Measurements from ENCODE around the gene CARMIL3.
"Not testable (repeated sequence)": the region's sequence is repeated elsewhere in the genome, so short reads cannot be mapped to it uniquely, and the experiment has no call there.

CARMIL3 gene

GRCh38 chr14:24098927-24099813 is 47.4 kb downstream of the CARMIL3 start:
- DNase-seq = no peak

- no peak for DNase-seq
These were observed 48.6 kb downstream of the CARMIL3 start for GRCh38 chr14:24100197-24100981.

DNA sequence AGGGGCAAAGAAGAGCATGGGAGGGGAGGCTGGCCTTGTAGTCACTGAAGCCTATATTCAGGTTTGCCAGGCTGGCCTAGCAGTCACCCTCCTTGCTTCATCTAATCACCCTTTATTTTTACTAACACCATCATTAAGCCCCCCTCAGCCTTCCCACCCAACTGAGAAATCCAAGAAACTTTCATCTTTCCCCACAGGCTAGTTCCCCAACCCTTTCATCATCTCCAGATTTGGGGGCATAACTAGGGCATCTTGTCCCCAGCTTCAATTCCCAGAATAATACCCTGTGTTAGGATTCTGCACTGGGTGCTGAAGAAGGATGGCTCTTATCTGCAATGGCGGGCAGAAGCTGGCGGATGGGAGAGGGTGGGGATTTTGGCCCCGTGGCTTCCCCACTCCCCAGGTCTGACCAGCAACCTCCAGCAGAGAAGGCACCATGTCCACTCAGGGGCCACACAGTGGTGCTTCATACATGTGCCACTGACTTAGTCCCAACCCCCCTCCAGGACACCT is 49.2 kb downstream of the CARMIL3 start:
- no peak for DNase-seq

- DNase-seq = no peak
These were observed 50.7 kb downstream of the CARMIL3 start for GRCh38 chr14:24102357-24103048.

DNA sequence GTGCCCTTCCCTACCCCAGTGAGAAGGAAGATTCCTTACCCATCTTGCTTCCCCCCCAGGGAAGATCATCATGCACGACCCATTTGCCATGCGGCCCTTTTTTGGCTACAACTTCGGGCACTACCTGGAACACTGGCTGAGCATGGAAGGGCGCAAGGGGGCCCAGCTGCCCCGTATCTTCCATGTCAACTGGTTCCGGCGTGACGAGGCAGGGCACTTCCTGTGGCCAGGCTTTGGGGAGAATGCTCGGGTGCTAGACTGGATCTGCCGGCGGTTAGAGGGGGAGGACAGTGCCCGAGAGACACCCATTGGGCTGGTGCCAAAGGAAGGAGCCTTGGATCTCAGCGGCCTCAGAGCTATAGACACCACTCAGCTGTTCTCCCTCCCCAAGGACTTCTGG is 51.6 kb downstream of the CARMIL3 start:
- no peak for DNase-seq

- not testable (repeated sequence) for DNase-seq
These were observed 53.9 kb downstream of the CARMIL3 start for GRCh38 chr14:24105609-24106239.

- DNase-seq = no peak
These were observed 55.0 kb downstream of the CARMIL3 start for GRCh38 chr14:24106672-24107271.

- DNase-seq = no peak
These were observed 56.6 kb downstream of the CARMIL3 start for GRCh38 chr14:24108336-24108874.

- DNase-seq = no peak
These were observed 58.3 kb downstream of the CARMIL3 start for GRCh38 chr14:24110060-24110459.

GRCh38 chr14:24110523-24110922 is 58.7 kb downstream of the CARMIL3 start:
- no peak for DNase-seq

DNA sequence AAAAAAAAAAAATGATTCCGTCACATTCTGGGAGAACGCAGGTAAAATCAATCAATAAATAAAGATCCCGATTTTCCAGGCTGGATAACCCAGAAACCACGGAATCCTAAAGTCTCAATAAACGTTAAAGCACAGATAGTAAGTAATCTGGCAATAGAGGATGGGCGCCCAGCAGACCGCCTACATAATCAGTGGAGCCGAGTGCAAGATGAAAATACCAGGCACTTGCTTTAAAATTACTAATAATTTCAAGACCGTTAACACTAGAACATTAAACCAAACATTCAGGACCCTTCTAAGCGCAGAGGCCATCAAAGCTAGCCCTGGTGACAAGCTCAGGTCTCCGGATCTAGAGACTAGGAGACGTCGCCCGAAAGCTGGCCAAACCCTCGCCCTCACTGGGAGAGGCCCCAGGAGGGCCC is 61.6 kb downstream of the CARMIL3 start:
- no peak for DNase-seq

GRCh38 chr14:24113801-24114531 is 62.2 kb downstream of the CARMIL3 start:
- DNase-seq = peak; percentile 95

- peak; percentile 100 for DNase-seq
These were observed 63.0 kb downstream of the CARMIL3 start, which contains the start of the genes DCAF11 and NRL for GRCh38 chr14:24114532-24115421. Gene DCAF11 (plus strand): TSS chr14:24114777. CDS start chr14:24115595, 818 bp downstream. Gene NRL (minus strand): TSS chr14:24114949. CDS start chr14:24082848, 32,101 bp downstream.

GRCh38 chr14:24115422-24116127 is 63.8 kb downstream of the CARMIL3 start:
- no peak for DNase-seq

GRCh38 chr14:24116128-24116814 is 64.5 kb downstream of the CARMIL3 start:
- DNase-seq = no peak

- DNase-seq = no peak
These were observed 65.4 kb downstream of the CARMIL3 start for GRCh38 chr14:24117179-24117578.

Data from hematopoietic multipotent progenitor cell treated with erythropoietin and hydrocortisone succinate and interleukin-3 and kit ligand, for 6 days (in vitro differentiated cells).